Embryonic facial prominence (tissue), 1 donor: Measurements from ENCODE around the gene CBLIF.
"Not testable (repeated sequence)": the region's sequence is repeated elsewhere in the genome, so short reads cannot be mapped to it uniquely, and the experiment has no call there.

Source experiments
- DNase-seq: peaks from one replicate; pipeline ENCODE4 v3.0.0-alpha.2; 2016; ENCODE audit errors: extremely low spot score

Gene CBLIF

DNA sequence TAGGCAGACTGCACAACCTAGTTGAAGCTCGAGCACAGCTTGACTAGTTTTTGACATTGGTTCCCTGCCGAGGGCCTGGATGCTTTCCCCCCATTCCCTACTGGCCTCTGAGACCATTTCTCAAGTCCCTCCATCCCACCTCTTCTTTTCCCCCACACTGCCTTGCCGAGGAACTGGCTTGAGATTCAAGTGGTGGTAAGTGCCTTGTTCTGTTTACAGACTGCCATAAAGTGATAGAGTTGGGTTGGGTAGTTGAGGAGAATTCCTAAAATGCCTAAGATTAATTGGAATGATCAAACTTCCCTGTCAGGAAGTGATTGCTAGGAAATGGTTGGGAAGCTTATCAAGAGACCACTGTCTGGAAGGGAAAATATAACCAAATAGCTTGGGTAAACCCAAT is 50.9 kb downstream of the CBLIF start:
- no peak for DNase-seq

GRCh38 chr11:59792507-59792906 is 52.8 kb downstream of the CBLIF start:
- no peak for DNase-seq

DNA sequence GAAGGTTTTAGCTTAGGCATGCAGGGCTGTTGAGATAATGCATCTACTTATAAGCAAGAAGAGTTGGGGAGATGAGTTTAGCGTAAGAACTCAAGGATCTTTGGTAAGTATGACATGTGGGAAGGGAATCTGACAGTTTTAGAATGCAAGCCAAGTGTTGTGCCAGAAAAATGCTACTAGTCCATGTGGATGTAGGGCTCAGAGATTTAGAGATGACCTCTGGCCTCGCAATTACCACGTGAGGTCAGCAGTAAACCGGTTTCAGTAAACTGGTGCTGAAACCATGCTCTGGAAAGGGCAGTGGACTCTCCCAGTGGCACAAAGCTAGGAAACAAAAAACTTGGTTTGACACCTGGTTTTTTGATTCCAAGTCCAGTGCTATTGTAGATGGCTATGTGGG is 53.7 kb downstream of the CBLIF start:
- no peak for DNase-seq

GRCh38 chr11:59787816-59788215 is 57.5 kb downstream of the CBLIF start:
- DNase-seq, result no peak

GRCh38 chr11:59787255-59787588 is 58.1 kb downstream of the CBLIF start:
- no peak for DNase-seq

DNA sequence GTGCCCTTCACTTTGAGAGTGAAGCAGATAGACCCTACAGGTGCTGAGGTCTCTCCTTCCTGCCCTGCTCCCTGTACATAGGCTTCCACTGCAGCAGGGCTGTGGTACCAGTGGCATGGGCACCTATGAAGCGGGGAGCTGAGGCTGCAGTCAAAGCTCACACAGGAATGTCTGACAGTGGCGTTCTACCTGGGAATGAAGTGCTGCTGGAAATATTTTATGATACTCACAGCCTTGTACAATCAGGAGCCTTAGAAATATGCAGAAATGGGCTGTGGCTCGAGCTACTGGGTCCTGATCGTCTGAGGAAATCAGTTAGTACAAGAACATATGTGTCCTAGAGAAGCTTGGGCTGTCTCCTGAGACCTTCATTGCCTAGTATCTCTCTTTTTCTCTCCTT is 59.5 kb downstream of the CBLIF start:
- DNase-seq, result no peak

DNA sequence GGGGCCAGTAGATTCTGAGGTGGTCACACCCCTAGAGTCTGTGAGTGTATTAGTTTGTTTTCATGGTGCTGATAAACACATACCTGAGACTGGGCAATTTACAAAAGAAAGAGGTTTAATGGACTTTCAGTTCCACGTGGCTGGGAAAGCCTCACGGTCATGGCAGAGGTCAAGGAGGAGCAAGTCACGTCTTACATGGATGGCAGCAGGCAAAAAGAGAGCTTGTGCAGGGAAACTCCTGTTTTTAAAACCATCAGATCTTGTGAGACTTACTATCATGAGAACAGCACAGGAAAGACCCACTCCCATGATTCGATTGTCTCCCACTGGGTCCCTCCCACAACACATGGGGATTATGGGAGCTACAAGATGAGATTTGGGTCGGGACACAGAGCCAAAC is 60.9 kb downstream of the CBLIF start:
- DNase-seq, result not testable (repeated sequence)

GRCh38 chr11:59783632-59784090 is 61.6 kb downstream of the CBLIF start:
- DNase-seq, result no peak

DNA sequence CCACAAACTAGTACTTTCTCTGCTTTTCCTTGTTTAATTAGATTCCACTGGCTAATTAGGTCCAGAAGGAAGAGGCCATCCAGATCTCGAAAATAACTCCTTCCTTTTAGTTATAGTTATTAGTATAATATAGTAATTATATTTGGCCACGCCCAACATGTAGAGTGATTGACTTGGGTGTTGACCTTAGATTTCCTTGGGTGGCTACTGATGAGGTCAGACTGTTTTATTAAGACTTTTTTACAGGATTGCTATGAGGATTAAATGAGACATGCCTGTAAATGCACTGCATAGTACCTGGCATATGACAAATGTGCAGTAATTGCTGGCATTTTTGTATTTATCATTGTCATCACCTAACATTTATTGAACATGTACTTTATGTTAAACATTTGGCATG is 63.2 kb downstream of the CBLIF start:
- DNase-seq, result no peak

- DNase-seq, result no peak
These were observed 65.8 kb downstream of the CBLIF start for GRCh38 chr11:59779487-59779886.
